Activated T-cell treated with anti-CD3 and anti-CD28 coated beads for 24 hours (primary cell): Measurements from ENCODE around the gene SRXN1.

ENCODE experiments used
- DNase-seq: peaks from one replicate; pipeline ENCODE4 v3.0.0-alpha.2; 2020; ENCODE audit warnings: low read depth

The SRXN1 gene

DNA sequence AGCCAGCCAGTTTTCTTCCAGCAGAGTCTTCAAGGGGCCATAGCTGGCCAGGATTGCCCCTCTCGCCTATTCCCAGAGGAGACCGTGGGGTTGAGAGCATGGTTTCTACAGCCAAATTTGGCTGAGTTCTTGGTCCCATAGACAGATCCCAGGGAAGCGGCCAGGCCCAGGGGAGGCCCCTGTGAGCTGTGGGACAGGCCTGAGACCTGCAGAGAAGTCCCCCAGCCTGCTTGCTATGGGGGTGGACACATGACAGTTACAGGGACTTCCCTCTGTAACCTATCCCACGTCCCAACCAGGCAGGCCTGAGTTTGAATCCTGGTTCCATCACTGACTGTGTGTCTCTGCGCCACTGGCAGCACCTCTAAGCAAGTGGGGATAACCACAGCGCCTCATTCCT lies 45.5 kb downstream of the SRXN1 start:
- no peak for DNase-seq

DNA sequence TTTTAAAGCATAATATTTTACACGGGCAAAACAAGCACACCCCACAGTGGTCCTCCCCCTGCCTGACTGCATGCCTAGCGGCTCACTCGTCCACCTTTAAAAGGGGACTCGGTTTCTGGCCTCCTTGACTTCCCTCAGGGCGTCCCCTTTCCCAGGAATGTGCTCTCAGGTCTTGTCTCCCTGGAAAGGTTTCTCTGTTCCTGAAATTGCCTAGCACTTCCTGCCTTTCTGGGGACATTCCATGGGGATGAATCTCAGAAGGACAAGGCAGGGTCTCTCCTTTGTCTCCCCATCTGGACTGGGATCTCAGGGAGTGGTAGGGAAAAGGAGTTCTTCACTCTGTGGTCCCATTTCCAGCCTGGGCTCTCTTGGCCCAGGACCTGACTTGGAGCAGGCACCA lies 47.8 kb downstream of the SRXN1 start:
- DNase-seq, result no peak

DNA sequence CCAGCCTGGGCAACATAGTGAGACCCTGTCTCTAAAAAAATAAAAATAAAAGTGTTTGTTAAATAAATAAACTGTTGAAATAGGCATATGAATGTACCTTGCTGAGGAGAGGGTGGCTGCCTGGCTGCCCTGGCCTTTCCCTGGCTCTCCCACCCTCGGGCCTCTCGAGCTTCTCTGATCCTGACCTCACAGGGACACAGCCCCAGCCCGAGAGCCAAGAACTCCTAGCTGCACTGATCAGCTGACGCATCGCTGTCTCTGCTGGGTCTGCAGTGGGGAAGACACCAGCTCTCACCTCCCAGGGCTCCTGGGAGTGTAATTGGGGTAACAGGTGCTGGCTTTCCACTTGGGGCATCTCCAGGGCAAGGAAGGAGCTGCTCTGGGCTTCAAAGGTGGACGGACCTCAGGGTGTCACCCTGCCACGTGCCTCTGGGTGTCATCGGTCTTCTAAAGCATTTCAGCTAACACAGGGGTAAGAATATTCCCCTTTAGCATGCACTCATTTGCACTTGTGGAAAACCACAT lies 49.8 kb downstream of the SRXN1 start:
- DNase-seq, result no peak

DNA sequence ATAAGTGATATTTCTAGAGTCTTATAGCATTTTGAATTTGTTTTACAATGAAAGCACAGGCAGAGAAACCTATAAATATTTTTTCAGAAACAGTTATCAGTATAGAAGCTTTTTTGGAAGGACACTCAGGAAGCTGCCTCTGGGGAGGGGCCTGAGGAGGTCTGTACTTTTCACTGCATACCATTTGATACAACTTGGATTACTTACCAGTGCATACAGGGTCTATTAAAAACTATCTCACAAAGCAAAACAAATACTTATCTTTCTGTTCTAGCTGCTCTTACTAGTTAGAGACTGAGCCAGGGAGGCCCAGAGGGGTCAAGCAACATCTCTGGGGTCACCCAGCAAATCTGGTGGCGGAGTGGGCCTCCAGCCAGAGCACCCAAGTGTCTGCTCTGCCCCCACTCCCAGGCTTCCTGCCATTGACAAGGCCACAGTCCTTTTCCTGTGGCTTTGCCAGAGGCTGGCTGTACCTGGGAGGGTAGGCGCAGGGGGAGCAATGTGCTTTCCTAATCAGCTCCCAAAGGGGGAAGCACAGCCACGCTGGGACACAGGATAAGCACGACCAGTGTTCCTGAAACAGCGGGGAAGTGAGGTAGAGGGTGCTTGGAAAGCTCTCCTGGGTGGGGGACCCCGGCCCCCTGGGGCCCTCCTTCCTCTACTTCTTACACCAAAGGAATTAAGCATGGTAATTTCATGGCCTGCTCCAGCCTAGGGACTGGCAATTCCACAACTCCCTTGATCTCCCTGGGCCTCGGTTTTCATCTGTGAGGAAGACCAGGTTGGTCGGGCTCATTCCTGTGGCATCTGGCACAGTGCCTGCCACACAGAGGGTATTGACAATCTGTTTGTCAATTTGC lies 50.7 kb downstream of the SRXN1 start:
- DNase-seq, result no peak

DNA sequence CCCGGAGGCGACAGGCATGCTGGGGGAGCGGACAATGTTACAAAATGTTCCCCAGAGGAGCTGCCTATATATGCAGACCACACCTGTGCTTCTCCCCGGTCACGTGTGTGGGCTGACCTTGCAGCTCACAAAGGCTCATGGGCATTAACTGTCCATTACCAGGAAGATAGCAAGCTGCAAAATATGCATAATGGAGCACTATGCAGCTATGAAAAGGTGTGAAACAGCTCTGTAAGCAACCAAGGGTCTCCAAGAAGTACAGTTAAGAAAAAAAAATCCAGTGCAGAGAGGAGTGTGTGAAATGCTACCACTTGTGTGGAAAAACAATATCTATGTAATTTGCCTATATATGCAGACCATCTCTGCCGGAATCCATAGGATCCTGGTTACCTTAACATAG lies 52.3 kb downstream of the SRXN1 start:
- no peak for DNase-seq

DNA sequence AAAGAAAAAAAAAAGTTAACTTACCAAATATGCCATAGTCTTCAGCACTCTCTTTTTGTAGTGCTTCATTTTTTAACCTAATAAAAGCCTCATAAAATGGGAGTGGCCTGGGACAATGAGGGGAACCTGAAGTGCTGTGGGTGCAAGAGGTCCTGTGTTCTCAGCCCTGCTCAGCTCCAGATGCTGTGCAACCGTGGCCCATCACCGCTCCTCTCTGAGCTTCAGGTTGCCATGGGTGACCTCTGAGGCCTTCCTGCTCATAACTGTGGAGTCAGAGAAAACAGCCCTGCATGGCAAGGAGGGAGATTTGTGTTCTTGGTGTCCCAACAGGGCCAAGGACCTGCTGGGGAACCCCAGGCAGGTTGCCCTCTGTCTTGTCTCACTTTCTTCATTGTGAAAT lies 52.9 kb downstream of the SRXN1 start:
- no peak for DNase-seq

DNA sequence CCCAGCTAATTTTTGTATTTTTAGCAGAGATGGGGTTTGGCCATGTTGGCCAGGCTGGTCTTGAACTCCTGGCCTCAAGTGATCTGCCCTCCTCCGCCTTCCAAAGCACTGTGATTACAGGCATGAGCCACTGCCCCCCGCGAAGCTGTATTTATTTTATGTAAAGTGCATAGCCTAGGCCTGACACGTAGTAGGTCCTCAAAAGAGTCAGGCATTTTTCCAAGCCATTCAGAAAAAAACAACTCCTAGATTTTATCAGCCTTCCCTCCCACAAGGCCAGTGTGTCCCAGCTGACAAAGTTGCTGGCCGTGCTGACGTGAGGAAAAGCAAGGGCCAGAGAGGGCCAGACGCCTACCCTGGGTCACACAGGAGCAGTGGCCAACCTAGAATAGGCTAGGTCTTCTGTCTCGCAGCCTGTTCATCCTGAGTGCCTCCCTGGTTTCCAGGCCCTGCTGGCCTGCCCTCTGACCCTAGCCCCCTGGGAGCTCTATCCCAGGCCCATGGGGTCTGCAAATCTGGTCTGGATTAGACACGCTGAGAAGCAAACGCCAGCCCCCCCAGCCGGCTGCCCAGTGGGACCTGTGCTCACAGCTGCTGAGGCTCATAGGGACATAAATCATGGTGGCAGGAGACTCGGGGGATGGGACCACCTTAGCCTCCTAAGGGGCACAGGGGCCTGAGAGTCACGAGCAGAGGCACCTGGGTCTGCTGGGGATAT lies 54.7 kb downstream of the SRXN1 start:
- DNase-seq, result no peak

DNA sequence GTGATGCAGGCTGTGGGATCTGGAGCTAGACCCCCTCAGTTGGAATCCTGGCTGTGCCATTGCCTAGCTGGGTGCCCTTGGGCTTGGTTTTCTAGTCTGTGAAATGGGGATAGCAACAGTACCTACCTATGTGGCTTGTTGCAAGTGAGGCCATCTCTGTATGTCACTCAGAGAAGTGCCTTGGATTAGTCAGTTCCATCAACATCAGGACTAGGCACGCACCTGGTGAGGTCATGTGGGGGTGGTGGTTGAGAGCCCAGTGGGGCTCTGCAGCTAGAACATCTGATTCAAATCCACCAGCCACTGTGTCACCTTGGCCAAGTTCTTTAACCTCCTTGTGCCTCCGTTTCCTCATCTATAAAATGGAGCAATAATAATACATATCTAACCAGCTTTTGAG lies 55.4 kb downstream of the SRXN1 start:
- DNase-seq, result no peak
